Left ventricle myocardium superior (tissue), 1 donor: Measurements from ENCODE around the gene HPS5. TPM values are rescaled to one million over a fixed set of nuclear protein-coding genes. Genes with fewer than 3 reads are reported as not detected.

Experiments
- ATAC-seq: fragments of 200-7000 bp; cut with Tn5 transposase; one replicate; pipeline ENCODE4 v1.9.1; 2020; ENCODE audit warnings: mild to moderate bottlenecking, moderate library complexity
- DNase-seq: peaks from one replicate; pipeline ENCODE4 v3.0.0-alpha.2; 2020
- intact Hi-C: fragments of 100-400 bp; cut with micrococcal nuclease; formaldehyde crosslinking; loops from one replicate; pipeline ENCODE4 v1.11.0; 2022
- total RNA-seq: library from RNA; stranded (reverse); fragmentation: NEBNext Ultra II Directional; extraction: Animal tissue kit (Norgen Biotek cat#: 25700); gene quantifications from one replicate; pipeline ENCODE4 v1.2.1, GENCODE V29; 2021
- donor health status: DM: no; HTN: yes; CAD: no; lungs with severe emphysema.

Gene HPS5
- total RNA-seq, 1 donor from 2014 or later, result 12.4 TPM

- intact Hi-C loops, result loop anchor here (10.0 kb wide), 1 partner anchor 72 kb away; the partner anchor contains the start of gene LDHA
- DNase-seq (no peak), ATAC-seq (no peak)
Observed at GRCh38 chr11:18322818-18323570, 1.1 kb upstream of the HPS5 start.

DNA sequence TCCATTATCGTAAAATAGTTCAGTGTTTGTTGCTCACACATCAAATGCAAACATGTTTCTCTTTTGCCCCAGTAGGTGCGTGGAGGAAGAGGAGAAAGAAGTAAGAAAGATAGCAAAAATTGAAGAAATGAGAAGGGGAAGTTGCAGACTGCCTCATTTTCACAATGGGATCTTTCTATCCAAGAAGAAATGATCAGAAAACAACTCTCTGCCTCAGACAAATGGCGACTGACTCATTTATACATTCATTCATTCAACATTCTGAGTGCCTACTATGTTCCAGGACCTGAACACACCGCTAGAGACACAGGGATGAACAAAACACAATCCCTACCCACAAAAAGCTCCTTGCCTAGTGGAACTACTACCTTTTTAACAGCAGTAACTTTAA, 367 bp downstream of the HPS5 start:
- ATAC-seq (no peak), DNase-seq (no peak)
- intact Hi-C loops, result loop anchor here (10.0 kb wide), 1 partner anchor 73 kb away; the partner anchor contains the start of gene LDHA

GRCh38 chr11:18320617-18321016, 1.3 kb downstream of the HPS5 start:
- DNase-seq (no peak), ATAC-seq (no peak)
- intact Hi-C loops, result loop anchor here (10.0 kb wide), 1 partner anchor 74 kb away; the partner anchor contains the start of gene LDHA

- no peak for ATAC-seq
- DNase-seq, result no peak
- intact Hi-C loops, result loop anchor here (10.0 kb wide), 1 partner anchor 75 kb away; the partner anchor contains the start of gene LDHA
Observed at GRCh38 chr11:18319914-18320313, 2.0 kb downstream of the HPS5 start.

GRCh38 chr11:18317551-18317950, 4.4 kb downstream of the HPS5 start:
- DNase-seq (no peak), ATAC-seq (no peak)
- intact Hi-C loops, result no loop called here

- DNase-seq, result no peak
- intact Hi-C loops, result no loop called here
- ATAC-seq, result no peak
Observed at GRCh38 chr11:18315893-18316292, 6.0 kb downstream of the HPS5 start.

- DNase-seq (no peak), ATAC-seq (peak; percentile 38)
- intact Hi-C loops, result no loop called here
Observed at GRCh38 chr11:18314784-18315523, 7.0 kb downstream of the HPS5 start.

DNA sequence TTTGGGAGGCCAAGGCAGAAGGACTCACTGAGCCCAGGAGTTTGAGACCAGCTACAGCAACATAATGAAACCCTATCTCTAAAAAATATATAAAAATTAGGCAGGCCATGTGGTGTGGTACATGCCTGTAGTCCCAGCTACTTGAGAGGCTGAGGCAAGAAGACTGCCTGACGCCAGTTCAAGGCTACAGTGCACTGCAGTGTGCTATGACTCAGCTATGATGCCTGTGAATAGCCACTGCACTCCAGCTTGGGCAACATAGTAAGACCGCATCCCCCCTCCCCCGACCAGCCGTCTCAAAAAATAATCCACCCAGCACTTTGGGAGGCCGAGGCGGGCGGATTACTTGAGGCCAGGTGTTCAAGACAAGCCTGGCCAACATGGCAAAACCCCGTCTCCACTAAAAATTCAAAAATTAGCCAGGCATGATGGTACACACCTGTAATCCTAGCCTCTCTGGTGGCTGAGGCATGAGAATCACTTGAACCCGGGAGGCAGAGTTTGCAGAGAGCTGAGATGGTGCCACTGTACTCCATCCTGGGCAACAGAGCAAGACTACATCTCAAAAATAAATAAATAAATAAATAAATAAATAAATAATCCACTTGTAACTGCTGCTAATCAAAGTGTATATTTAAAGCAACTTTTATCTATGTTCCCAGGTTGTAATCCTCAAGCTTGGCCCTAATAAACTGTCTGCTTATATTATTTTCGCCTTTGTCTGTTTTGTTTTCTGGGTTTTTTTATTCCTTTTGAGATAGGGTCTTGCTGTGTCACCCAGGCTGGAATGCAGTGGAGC, 7.8 kb downstream of the HPS5 start:
- ATAC-seq (no peak), DNase-seq (no peak)
- intact Hi-C loops, result no loop called here

- intact Hi-C loops, result no loop called here
- ATAC-seq (no peak), DNase-seq (no peak)
Observed at GRCh38 chr11:18312663-18313420, 9.1 kb downstream of the HPS5 start.

DNA sequence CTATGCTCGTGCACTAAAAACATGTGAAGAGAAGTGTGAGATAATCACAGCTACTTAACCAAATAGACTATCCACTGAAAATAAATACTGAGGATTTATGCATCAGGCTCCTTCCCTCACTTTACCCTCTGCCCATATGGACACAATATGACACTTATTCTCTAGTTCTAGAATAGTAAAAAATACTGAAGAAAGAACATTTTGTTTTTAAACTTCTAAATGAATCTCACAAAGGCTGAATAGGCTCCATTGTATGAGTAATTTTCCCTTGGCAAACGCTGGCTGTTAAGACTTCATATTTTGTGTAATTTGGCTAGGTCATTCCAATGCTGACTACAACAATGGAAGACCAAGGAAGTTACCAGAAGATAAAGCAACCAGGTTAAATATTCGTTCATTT, 9.9 kb downstream of the HPS5 start:
- DNase-seq (no peak), ATAC-seq (peak; percentile 42)
- intact Hi-C loops, result no loop called here

DNA sequence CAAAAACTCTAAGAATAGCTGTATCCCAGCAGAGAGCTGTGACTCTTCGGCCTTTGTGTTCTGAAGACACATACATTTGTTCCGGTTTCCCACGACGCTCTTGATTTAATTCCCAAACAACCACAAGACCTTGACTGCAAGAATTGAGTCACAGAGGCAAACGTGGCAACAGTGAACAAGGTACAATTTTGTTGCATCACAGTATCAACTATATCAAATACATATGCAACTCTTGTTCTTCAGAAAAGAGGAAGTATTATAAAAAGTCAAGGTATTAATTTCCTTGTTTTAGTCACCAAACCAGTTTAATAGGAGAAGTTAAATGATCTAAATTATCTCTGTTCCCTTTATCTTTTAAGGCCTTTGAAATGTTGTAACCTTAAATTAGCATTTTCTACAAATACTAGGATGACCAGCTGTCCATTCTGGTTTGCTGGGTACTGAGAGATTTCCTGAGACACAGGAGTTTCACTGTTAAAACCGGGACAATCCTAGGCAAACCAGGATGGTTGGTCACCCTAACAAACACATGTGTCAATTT, 11.1 kb downstream of the HPS5 start:
- ATAC-seq (no peak), DNase-seq (no peak)
- intact Hi-C loops, result no loop called here

DNA sequence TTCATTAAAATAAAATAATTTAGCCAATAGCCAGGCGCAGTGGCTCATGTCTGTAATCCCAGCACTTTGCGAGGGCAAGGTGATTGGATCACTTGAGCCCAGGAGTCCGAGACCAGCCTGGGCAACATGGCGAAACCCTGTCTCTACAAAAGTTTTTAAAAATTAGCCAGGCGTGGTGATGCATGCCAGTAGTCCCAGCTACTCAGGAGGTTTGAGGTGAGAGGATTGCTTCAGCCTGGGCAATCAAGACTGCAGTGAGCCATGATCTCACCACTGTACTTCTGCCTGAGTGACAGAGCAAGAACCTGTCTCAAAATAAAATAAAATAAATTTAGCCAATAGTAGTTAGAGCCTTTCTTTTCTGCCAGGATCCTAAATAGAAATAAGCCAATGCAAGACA, 12.2 kb downstream of the HPS5 start:
- ATAC-seq (no peak), DNase-seq (no peak)
- intact Hi-C loops, result no loop called here

DNA sequence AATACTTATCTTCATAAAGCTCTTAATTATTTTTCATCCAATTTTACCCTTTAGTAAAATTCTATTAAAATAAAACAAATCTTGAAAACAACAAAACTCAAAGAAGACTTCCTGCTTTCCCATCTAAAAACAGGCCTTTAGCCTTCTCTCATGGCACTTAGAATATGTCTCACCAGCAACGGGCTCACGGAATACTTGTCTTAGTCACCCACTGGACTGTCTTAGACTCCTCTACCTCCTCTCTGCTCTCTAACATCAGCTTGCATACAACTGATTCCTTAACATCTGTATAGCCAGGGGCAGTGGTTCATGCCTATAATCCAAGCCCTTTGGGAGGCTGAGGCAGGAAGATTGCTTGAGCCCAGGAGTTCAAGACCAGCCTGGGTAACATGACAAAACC, 13.7 kb downstream of the HPS5 start:
- ATAC-seq (no peak), DNase-seq (no peak)
- intact Hi-C loops, result no loop called here

DNA sequence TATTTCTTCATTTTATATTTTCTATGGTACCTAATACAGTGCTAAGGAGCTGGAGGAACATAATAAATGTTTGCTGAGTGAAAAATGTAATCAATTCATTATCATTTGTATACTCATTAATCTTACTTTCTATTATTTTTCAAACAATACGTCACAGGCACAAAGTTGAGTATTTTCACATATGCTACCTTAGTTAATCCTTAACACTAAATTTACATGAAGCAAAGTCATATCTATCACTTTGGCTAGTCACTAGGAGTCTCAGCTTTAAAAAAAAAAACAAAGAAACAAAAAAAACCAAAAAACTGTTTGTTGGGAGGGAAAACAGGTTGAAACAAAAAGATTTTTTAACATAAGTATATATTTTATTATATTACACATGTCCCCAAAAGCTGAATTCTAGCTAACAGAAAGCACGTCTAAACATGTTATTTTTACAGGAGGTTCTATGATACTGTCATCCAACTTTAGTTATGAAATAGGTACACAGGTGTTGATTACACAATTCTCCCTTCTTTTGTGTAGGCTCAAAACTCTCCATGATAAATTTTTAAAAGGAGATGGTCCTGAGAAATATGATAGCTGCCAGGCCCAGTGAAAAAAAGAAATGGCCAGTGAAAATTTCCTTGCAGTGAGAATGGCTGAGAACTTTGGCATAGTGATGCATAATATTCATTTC, 14.3 kb downstream of the HPS5 start:
- intact Hi-C loops, result no loop called here
- DNase-seq (no peak), ATAC-seq (no peak)

DNA sequence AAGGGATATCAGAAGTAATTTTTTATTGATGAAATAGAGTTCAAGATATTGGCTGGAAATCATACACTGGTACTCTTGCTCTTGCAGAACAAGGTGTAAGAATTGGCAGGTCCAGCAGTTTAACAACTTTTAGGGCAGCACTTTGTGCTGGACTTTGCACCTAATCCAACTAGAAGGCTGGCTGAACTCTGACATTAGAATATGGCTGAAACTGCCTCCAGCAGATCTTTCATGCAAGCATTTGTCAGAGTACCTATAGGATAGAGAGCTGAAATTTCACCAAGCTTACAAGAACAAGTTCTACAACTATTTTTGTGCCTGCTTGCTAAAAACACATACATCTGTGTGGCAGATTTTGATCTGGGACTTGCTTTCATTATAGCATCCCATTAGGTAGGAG, 17.2 kb downstream of the HPS5 start:
- no peak for ATAC-seq
- intact Hi-C loops, result no loop called here

DNA sequence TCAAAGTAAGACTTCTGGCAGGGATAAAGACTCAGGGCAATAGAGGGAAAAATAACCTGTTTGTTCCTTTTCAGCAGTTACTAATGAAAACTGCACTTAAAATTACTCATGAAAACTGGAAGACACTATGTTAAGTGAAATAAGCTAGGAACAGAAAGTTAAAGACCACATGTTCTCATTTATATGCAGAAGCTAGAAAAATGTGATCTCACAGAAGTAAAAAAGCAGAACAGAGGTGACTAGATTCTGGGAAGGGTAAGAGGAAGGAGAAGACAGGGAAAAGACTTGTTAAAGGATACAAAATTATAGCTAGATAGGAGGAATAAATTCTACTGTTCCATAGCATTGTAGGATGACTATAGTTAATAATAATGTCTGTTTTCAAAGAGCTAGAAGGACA, 22.2 kb downstream of the HPS5 start:
- ATAC-seq (no peak), DNase-seq (no peak)
- intact Hi-C loops, result no loop called here

More for the DNA sequence above, 17.2 kb downstream of the HPS5 start:
- DNase-seq, result no peak

GRCh38 chr11:18295316-18295715, 26.6 kb downstream of the HPS5 start:
- DNase-seq (no peak), ATAC-seq (no peak)
- intact Hi-C loops, result no loop called here

- intact Hi-C loops, result no loop called here
- DNase-seq (no peak), ATAC-seq (no peak)
Observed at GRCh38 chr11:18294862-18295261, 27.1 kb downstream of the HPS5 start.
